ENCODE measurements around the gene ZNF814. TPM values are rescaled to one million over a fixed set of nuclear protein-coding genes. Genes with fewer than 3 reads are reported as not detected.
A peak's percentile ranks its signal among the peaks of the same experiment; 100 is the strongest.
"Not testable (repeated sequence)": the region's sequence is repeated elsewhere in the genome, so short reads cannot be mapped to it uniquely, and the experiment has no call there.

ZNF814 gene
- total and polyA plus RNA-seq, 5 experiments from 2014 or later = 13.2 to 85.1 (median 32.2) TPM

GRCh38 chr19:57851812-57852603, 36.8 kb downstream of the ZNF814 start:
- H3K4me1 Mint-ChIP-seq = peaks cover 18 to 36% (median 26%) of the 10 kb centered on the region in 4 donors

GRCh38 chr19:57850553-57851017, 38.3 kb downstream of the ZNF814 start:
- peaks cover 15 to 33% (median 33%) of the 10 kb centered on the region in 3 donors for H3K36me3 Mint-ChIP-seq
- no peak for ATAC-seq
- DNase-seq = no peak

More at GRCh38 chr19:57851812-57852603, 36.8 kb downstream of the ZNF814 start:
- Mint-ChIP-seq H3K27ac (peak overlapping the region in 6 of 10 donors; percentile 15 to 97 (median 68)), H3K9me3 (peaks cover 0 to 45% (median 16%) of the 10 kb centered on the region in 9 donors), H3K4me3 (peak overlapping the region in 7 of 10 donors; percentile 4 to 93 (median 20)), H3K36me3 (peaks cover 22 to 45% (median 45%) of the 10 kb centered on the region in 3 donors)
- POLR2A ChIA-PET = interaction anchor here (0.7 to 1.2 kb wide), 3 partner anchors 11 to 96 kb away, joined by 4 to 5 read pairs (median 5); no protein-coding TSS in a partner anchor
- H3K27me3 Mint-ChIP-seq, DNase-seq, ATAC-seq: not testable (repeated sequence)

DNA sequence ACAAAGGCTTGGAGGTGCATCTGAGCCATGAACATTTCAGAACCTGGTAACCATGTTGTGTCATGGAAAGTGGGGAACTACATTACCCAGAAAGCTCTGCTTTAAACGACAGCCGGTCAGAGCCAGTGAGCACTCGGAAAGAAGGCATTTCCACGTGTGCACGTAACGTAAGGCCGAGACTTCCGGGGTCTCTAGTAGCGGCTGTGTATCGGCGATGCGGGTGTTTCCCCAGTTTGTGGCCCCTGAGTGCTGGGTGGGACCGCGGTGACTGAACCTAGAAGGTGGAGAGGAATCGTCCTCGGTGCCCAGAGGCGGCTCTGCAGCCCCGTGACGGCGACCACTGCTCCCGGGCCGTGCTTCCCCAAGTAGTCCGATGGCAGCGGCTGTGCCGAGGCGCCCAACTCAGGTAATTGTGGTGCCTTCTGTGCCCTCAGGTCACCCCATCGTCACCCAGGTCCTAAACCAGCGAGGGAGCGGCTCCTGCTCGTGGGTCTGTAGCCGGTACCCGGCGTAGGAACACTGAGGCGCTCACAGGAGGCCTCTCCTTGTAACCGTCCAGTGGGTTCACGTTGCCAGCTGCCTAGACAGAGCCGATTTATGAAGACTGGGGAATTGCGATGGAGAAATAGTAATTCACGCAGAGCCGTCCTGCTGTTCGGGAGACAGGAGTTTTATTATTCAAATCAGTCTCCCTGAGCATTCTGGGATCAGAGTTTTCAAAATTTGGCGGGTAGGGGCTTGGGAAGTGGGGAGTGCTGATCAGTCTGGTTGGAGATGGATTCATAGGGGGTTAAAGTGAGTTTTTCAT, 39.0 kb downstream of the ZNF814 start, which contains the start of gene ZNF587:
Gene ZNF587 (plus strand): TSS at position 194 of the 808 bp plus-strand sequence. CDS start 180 bp downstream, at position 374.
- peak within 1 kb of the TSS; percentile 90 to 98 (median 97) for H3K27ac Mint-ChIP-seq
- H3K4me3 Mint-ChIP-seq = peak within 1 kb of the TSS; percentile 88 to 96 (median 95)
- peak; percentile 97 to 98 for ATAC-seq

More at GRCh38 chr19:57850553-57851017, 38.3 kb downstream of the ZNF814 start:
- peak overlapping the region; percentile 90 to 98 (median 97) for H3K27ac Mint-ChIP-seq
- peak overlapping the region; percentile 88 to 96 (median 95) for H3K4me3 Mint-ChIP-seq
- H3K27me3 Mint-ChIP-seq = no peaks in the 10 kb centered on the region
- POLR2A ChIA-PET = interaction anchor here (1.1 to 2.0 kb wide), 6 partner anchors 31 to 500 kb away, joined by 3 to 13 read pairs (median 4); partner anchors contain the start of genes ZNF417, ZNF586 and ZNF814
- H3K9me3 Mint-ChIP-seq = peaks cover 0 to 31% (median 11%) of the 10 kb centered on the region in 9 donors
- H3K4me1 Mint-ChIP-seq = peaks cover 18 to 39% (median 26%) of the 10 kb centered on the region in 4 donors

DNA sequence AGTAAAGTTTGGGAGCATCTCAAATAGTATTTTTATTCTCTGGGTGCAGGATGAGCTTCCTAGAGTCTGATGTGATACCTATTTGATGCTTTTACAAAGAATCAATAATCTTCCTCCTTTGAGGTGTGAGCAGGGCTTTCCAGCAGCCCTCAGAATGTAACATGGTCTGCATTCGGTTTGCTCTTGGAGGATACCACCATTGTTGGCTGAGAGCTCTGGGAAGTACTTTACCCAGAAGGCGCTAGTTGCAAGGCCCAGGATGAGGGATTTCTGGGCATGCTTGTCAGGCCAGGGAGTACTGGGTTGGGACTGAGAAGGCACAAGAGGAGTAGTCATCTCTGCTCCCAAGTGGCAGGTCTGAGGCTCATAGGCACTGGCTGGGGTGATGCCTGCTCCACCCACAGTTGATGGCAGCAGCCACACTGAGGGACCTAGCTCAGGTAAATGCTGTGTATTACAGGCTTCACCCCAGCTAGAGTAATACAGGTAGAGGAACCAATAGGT, 39.6 kb downstream of the ZNF814 start:
- peaks cover 18 to 39% (median 26%) of the 10 kb centered on the region in 4 donors for H3K4me1 Mint-ChIP-seq
- POLR2A ChIA-PET = interaction anchor here (0.8 to 2.0 kb wide), 10 partner anchors 31 to 460 kb away, joined by 3 to 13 read pairs (median 4); partner anchors contain the start of genes ZNF154, ZNF417, ZNF418 and ZNF548
- not testable (repeated sequence) for DNase-seq, ATAC-seq, H3K27me3 Mint-ChIP-seq
- peaks cover 0 to 21% (median 10%) of the 10 kb centered on the region in 9 donors for H3K9me3 Mint-ChIP-seq
- H3K4me3 Mint-ChIP-seq = peak overlapping the region; percentile 88 to 96 (median 95)
- H3K27ac Mint-ChIP-seq = peak overlapping the region; percentile 90 to 98 (median 97)
- H3K36me3 Mint-ChIP-seq = peaks cover 11 to 29% (median 28%) of the 10 kb centered on the region in 3 donors

More for the DNA sequence above, 39.0 kb downstream of the ZNF814 start, which contains the start of gene ZNF587:
- POLR2A ChIA-PET = interaction anchor here (0.8 to 2.0 kb wide), 11 partner anchors 31 to 499 kb away, joined by 3 to 13 read pairs (median 4); partner anchors contain the start of genes ZNF154, ZNF417, ZNF418 and ZNF548
- peak; percentile 64 to 93 (median 85) for DNase-seq
- H3K27me3 Mint-ChIP-seq = not testable (repeated sequence)
- Mint-ChIP-seq H3K36me3 (peaks cover 11 to 31% (median 29%) of the 10 kb centered on the region in 3 donors), H3K4me1 (peaks cover 18 to 39% (median 26%) of the 10 kb centered on the region in 4 donors), H3K9me3 (peaks cover 0 to 25% (median 11%) of the 10 kb centered on the region in 9 donors)

- Mint-ChIP-seq H3K36me3 (peaks cover 6 to 28% (median 17%) of the 10 kb centered on the region in 3 donors), H3K4me1 (peaks cover 19 to 30% (median 24%) of the 10 kb centered on the region in 4 donors)
- H3K9me3 Mint-ChIP-seq, DNase-seq, H3K27me3 Mint-ChIP-seq, H3K27ac Mint-ChIP-seq, H3K4me3 Mint-ChIP-seq, ATAC-seq: not testable (repeated sequence)
- POLR2A ChIA-PET = interaction anchor here (0.7 kb wide), 1 partner anchor 227 kb away, joined by 3 read pairs; no protein-coding TSS in a partner anchor
Measured at GRCh38 chr19:57847164-57847563, 41.7 kb downstream of the ZNF814 start.

- H3K4me3 Mint-ChIP-seq = no peak overlapping the region
- POLR2A ChIA-PET = no interaction called here
- peaks cover 14 to 24% (median 16%) of the 10 kb centered on the region in 4 donors for H3K4me1 Mint-ChIP-seq
- H3K9me3 Mint-ChIP-seq = no peaks in the 10 kb centered on the region
- no peaks in the 10 kb centered on the region for H3K27me3 Mint-ChIP-seq
- ATAC-seq (no peak), DNase-seq (no peak)
- H3K36me3 Mint-ChIP-seq = peaks cover 0 to 72% (median 22%) of the 10 kb centered on the region in 3 donors
- peak overlapping the region in 1 of 10 donors; percentile 19 for H3K27ac Mint-ChIP-seq
Measured at GRCh38 chr19:57841122-57841763, 47.6 kb downstream of the ZNF814 start.

- H3K4me1 Mint-ChIP-seq = peaks cover 14 to 21% (median 16%) of the 10 kb centered on the region in 4 donors
- H3K27me3 Mint-ChIP-seq, POLR2A ChIA-PET, H3K4me3 Mint-ChIP-seq, H3K9me3 Mint-ChIP-seq, DNase-seq: not testable (repeated sequence)
- peaks cover 0 to 62% (median 14%) of the 10 kb centered on the region in 3 donors for H3K36me3 Mint-ChIP-seq
- H3K27ac Mint-ChIP-seq = peak overlapping the region in 9 of 10 donors; percentile 35 to 87 (median 61)
- peak in 1 of 2 donors; percentile 53 for ATAC-seq
Measured at GRCh38 chr19:57838622-57839191, 50.1 kb downstream of the ZNF814 start.

DNA sequence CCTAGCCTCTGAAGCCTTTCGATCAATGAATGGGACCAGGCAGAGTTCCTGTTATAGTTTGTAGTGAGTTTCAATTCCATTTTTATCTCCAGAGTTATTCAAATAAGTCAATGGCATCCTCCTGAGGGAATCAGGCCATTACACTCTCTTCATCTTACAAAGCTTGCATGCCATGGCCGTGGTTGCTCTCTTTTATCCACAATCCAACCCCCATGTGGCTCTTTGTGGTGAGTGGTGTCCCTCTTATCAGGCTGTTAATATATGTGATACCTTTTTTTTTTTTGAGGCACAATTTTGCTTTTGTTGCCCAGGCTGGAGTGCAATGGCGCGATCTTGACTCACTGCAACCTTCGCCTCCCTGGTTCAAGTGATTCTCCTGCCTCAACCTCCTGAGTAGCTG, 51.8 kb downstream of the ZNF814 start:
- H3K9me3 Mint-ChIP-seq, DNase-seq, H3K27ac Mint-ChIP-seq, ATAC-seq, H3K4me3 Mint-ChIP-seq, POLR2A ChIA-PET, H3K27me3 Mint-ChIP-seq: not testable (repeated sequence)
- Mint-ChIP-seq H3K4me1 (peaks cover 12 to 28% (median 17%) of the 10 kb centered on the region in 4 donors), H3K36me3 (peaks cover 0 to 51% (median 11%) of the 10 kb centered on the region in 3 donors)

DNA sequence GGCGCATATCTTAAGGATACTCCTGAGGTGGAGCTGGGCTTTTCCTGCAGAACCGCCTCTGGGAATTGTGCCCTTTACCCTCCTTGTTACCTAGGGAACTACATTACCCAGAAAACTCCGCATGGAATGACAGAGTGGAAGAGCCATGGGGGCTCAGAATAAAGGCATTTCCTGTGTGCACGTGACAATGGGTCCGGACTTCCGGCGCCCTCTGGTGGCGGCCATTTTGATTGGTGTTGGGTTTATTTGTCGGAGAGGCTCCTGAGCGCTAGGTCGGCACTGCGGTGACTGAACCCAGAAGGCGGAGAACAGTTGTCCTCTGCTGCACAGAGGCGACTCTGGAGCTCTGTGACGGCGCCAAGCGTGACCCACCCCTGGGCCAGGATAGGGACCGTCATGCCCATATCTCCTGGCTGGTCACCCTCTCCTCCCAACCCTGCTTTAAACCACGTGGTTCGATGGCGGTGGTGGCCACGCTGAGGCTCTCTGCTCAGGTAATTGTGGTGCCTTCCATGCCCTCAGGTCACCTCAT, 58.7 kb downstream of the ZNF814 start, which contains the start of gene ZNF587B:
Gene ZNF587B (plus strand): TSS at position 229 of the 532 bp plus-strand sequence. CDS start 230 bp downstream, at position 459.
- Mint-ChIP-seq H3K9me3 (no peaks in the 10 kb centered on the region), H3K4me1 (peaks cover 20 to 49% (median 27%) of the 10 kb centered on the region in 4 donors), H3K4me3 (peak within 1 kb of the TSS in 2 of 10 donors; percentile 12 to 68), H3K36me3 (peaks cover 0 to 37% (median 11%) of the 10 kb centered on the region in 3 donors), H3K27ac (peak within 1 kb of the TSS in 8 of 10 donors; percentile 10 to 76 (median 44)), H3K27me3 (no peaks in the 10 kb centered on the region)
- POLR2A ChIA-PET = no interaction called here
- DNase-seq (peak in 9 of 10 donors; percentile 14 to 75 (median 19)), ATAC-seq (peak; percentile 63 to 83)

GRCh38 chr19:57829316-57829715, 59.5 kb downstream of the ZNF814 start:
- peaks cover 0 to 41% (median 11%) of the 10 kb centered on the region in 3 donors for H3K36me3 Mint-ChIP-seq
- H3K9me3 Mint-ChIP-seq = no peaks in the 10 kb centered on the region
- H3K4me3 Mint-ChIP-seq = no peak overlapping the region
- peaks cover 22 to 53% (median 31%) of the 10 kb centered on the region in 4 donors for H3K4me1 Mint-ChIP-seq
- ATAC-seq (no peak), DNase-seq (no peak)
- H3K27ac Mint-ChIP-seq = peak overlapping the region in 4 of 10 donors; percentile 27 to 76 (median 44)
- POLR2A ChIA-PET = no interaction called here
- H3K27me3 Mint-ChIP-seq = no peaks in the 10 kb centered on the region

Data from naive thymus-derived CD8-positive, alpha-beta T cell (primary cell).